Measurements from ENCODE around the gene MTRR. TPM values are rescaled to one million over a fixed set of nuclear protein-coding genes. Genes with fewer than 3 reads are reported as not detected.

The MTRR gene
- total and polyA plus RNA-seq, 11 donors: 9.5 to 42.2 (median 28.7) TPM

DNA sequence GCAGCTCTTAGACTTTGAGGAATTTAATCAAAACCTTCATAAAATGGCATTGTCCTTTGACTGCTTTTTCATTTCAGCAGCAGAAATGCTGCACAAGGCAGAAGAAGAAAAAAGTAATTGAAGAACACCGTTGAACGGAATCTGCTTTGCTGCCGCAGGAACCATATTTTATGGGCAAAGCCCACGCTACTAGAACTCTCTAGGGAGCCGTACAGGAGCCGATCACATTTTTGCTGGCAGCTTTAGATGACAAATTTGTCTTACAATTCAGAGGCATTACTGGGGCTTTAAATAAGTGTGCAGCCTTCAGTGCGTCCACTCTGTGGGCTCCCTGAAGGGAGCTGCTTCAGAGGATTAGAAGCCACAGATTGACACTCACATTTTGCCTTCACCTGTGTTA, 23.4 kb upstream of the MTRR start:
- Histone ChIP-seq H3K4me1 (peaks cover 0 to 14% (median 6%) of the 10 kb centered on the region in 12 donors), H3K4me3 (no peak overlapping the region), H3K36me3 (no peaks in the 10 kb centered on the region), H3K27me3 (peaks cover 0 to 42% (median 24%) of the 10 kb centered on the region in 9 donors), H3K9me3 (no peaks in the 10 kb centered on the region), H3K27ac (no peak overlapping the region)
- TF ChIP-seq POLR2A (IDR thresholded peaks at IDR 0.05): no peak
- TF ChIP-seq, protein P1, sequence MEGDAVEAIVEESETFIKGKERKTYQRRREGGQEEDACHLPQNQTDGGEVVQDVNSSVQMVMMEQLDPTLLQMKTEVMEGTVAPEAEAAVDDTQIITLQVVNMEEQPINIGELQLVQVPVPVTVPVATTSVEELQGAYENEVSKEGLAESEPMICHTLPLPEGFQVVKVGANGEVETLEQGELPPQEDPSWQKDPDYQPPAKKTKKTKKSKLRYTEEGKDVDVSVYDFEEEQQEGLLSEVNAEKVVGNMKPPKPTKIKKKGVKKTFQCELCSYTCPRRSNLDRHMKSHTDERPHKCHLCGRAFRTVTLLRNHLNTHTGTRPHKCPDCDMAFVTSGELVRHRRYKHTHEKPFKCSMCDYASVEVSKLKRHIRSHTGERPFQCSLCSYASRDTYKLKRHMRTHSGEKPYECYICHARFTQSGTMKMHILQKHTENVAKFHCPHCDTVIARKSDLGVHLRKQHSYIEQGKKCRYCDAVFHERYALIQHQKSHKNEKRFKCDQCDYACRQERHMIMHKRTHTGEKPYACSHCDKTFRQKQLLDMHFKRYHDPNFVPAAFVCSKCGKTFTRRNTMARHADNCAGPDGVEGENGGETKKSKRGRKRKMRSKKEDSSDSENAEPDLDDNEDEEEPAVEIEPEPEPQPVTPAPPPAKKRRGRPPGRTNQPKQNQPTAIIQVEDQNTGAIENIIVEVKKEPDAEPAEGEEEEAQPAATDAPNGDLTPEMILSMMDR (IDR thresholded peaks at IDR 0.05): no peak
- ATAC-seq (no peak), DNase-seq (no peak)
- 79 to 84% (median 83%) methylated on average over 7 of the region's 7 CpGs for WGBS, 4 donors
- intact Hi-C loops (cut with DNase I): no loop called here

DNA sequence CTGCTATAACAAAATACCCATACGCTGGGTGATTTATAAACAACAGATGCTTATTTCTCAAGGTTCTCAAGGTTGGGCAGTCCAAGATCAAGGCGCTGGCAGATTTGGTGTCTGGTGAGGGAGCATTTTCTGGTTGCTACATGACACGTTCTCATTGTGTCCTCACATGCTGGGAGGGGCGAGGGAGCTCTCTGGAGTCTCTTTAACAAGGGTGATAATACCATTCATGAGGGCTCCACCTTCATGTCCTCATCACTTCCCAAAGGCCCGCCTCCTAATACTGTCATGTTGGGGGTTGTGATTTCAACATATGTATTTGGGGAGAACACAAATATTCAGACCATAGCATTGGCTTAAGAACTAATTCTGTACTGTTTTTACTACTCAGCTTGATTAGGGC, 22.6 kb upstream of the MTRR start:
- WGBS, 4 donors: 78 to 89% (median 83%) methylated on average over 5 of the region's 5 CpGs
- H3K4me3 ChIP-seq: no peak overlapping the region
- intact Hi-C loops (cut with DNase I): no loop called here
- peaks cover 0 to 42% (median 32%) of the 10 kb centered on the region in 9 donors for H3K27me3 ChIP-seq
- H3K4me1 ChIP-seq: peaks cover 0 to 20% (median 9%) of the 10 kb centered on the region in 12 donors
- H3K9me3 ChIP-seq: no peaks in the 10 kb centered on the region
- no peak overlapping the region for H3K27ac ChIP-seq
- no peak for TF ChIP-seq POLR2A (IDR thresholded peaks at IDR 0.05)
- TF ChIP-seq, protein P1 (IDR thresholded peaks at IDR 0.05): no peak
- ATAC-seq: no peak
- DNase-seq: no peak
- no peaks in the 10 kb centered on the region for H3K36me3 ChIP-seq

DNA sequence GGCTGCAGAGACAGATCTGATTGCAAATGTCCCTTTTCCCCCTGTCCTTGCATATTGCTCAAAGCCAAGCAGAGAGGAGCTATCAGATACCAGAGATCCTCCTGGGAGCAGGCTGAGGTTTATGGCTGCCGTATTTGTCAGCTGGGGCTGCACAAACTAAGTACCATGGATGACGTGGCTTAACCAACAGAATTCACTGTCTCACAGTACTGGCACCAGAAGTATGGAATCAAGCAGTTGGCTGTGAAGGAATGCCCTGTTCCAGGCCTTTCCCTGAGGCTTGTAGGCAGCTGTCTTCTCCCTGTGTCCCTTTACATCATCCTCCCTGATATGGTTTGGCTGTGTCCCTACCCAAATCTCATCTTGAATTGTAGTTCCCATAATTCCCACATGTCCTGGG, 20.7 kb upstream of the MTRR start:
- Histone ChIP-seq H3K36me3 (no peaks in the 10 kb centered on the region), H3K27ac (no peak overlapping the region), H3K27me3 (peaks cover 0 to 42% (median 28%) of the 10 kb centered on the region in 9 donors), H3K4me3 (no peak overlapping the region), H3K4me1 (peaks cover 0 to 20% (median 9%) of the 10 kb centered on the region in 12 donors), H3K9me3 (no peaks in the 10 kb centered on the region)
- WGBS, 4 donors: 63 to 86% (median 70%) methylated on average over 2 of the region's 2 CpGs
- intact Hi-C loops (cut with DNase I): no loop called here
- ATAC-seq: no peak
- no peak for DNase-seq
- no peak for TF ChIP-seq POLR2A (IDR thresholded peaks at IDR 0.05)
- TF ChIP-seq, protein P1 (IDR thresholded peaks at IDR 0.05): no peak

DNA sequence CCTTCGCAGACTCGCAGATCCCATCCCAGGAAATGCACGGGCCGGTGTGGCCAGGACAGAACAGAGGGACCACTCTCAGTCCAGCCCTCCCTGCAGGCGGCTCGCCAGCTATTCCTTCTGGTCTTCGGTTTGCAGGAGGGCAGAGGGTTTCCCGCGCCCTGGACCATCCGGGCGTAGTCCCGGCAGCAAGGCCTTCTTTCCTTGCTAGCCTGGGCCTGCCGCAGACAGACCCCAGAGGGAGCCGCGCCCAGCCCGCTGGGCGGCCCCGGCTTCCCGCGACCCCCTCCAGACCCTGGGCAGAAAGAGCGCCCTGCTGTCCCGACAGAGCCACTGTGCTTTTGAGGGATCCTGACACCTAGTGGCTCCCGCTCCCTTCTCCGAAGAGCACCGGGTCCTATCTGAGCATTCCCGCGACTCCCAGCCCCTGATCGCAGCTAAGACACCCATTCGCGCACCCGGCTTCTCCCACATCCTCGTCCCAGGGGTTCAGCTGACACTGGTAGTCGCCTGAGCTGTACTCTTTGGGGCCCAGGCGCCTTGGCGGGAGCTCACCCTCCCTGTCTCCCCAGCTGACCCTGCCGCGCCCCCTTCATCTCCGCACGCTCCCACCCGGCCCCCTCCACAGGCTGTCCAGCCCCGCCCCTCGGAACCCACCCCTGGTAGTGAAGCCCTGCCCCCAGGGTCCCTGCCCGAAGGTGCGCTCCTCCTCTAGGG, 19.1 kb upstream of the MTRR start:
- DNase-seq: peak in 3 of 5 donors; percentile 11 to 58 (median 31)
- no peak overlapping the region for H3K27ac ChIP-seq

More for the DNA sequence above, 19.1 kb upstream of the MTRR start:
- 2 to 5% (median 3%) methylated on average over 22 to 44 of the region's 44 CpGs for WGBS, 4 donors
- peak overlapping the region; percentile 7 to 60 (median 52) for H3K4me3 ChIP-seq
- peak in 3 of 4 donors; percentile 32 to 62 (median 42) for ATAC-seq
- no peak for TF ChIP-seq POLR2A (IDR thresholded peaks at IDR 0.05)
- TF ChIP-seq, protein P1 (IDR thresholded peaks at IDR 0.05): peak in 5 of 12 donors; percentile 9 to 41 (median 15)
- H3K9me3 ChIP-seq: no peaks in the 10 kb centered on the region
- peaks cover 0 to 20% (median 9%) of the 10 kb centered on the region in 12 donors for H3K4me1 ChIP-seq
- peaks cover 0 to 40% (median 28%) of the 10 kb centered on the region in 9 donors for H3K27me3 ChIP-seq
- intact Hi-C loops (cut with DNase I): loop anchor here in 3 of 10 donors (5.0 to 10.0 kb wide), 2 partner anchors 1083 to 1085 kb away; no protein-coding TSS in a partner anchor
- no peaks in the 10 kb centered on the region for H3K36me3 ChIP-seq
